ENCODE results near the gene CASTOR1. TPM values are rescaled to one million over a fixed set of nuclear protein-coding genes. Genes with fewer than 3 reads are reported as not detected.
A peak's percentile ranks its signal among the peaks of the same experiment; 100 is the strongest.

The CASTOR1 gene
- total RNA-seq, 1 experiment from 2014 or later, result 3.4 TPM

DNA sequence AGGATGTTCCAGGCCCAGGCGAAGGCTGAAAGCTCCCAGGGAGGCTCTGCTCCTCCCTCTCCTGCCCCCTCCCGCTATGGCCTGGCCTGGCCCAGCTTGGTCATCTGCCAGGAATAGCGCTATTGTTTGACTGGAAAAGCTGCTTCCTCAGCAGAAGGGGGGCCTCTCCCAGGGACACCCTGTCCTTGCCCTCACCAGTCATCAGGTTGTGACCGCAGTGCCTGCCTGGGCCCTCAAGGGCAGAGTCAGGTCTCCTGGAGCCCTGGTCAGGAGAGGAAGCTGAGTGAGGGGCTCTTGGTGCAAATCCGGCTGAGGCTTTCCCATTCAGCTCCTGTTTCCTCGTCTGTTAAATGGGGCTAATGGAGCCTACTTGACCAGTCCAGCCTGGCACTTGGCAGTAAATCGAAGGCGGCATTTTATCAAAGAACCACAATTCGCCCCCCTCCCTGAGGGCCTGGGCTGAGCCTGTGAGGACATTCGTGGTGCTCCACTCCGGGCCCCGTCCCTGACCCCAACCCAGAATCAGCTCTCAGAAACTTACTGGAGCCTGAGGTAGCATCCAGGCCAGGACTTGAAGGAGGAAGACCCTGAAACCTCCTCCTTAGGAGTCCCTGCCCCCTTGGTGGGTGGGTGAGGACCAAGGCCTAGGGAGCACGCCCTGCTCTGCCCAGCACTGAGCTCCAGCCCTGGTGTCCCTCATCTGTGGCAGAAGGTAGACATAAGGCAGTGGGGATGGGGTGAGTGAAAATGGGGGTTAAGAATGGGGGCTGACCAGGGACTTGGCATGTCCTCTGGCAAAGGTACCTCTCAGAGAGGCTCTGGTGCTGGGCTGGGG lies 2.0 kb upstream of the CASTOR1 start:
- in situ Hi-C loops (cut with HindIII; ENCODE audit: low pct_unique_long_range_greater_than_20kb, low sequenced_read_pairs), result loop anchor here (25.0 kb wide), 1 partner anchor 96 kb away; the partner anchor contains the start of genes RNF215 and SEC14L2
- peak; percentile 67 for DNase-seq (ENCODE audit: low read depth, low spot score)

DNA sequence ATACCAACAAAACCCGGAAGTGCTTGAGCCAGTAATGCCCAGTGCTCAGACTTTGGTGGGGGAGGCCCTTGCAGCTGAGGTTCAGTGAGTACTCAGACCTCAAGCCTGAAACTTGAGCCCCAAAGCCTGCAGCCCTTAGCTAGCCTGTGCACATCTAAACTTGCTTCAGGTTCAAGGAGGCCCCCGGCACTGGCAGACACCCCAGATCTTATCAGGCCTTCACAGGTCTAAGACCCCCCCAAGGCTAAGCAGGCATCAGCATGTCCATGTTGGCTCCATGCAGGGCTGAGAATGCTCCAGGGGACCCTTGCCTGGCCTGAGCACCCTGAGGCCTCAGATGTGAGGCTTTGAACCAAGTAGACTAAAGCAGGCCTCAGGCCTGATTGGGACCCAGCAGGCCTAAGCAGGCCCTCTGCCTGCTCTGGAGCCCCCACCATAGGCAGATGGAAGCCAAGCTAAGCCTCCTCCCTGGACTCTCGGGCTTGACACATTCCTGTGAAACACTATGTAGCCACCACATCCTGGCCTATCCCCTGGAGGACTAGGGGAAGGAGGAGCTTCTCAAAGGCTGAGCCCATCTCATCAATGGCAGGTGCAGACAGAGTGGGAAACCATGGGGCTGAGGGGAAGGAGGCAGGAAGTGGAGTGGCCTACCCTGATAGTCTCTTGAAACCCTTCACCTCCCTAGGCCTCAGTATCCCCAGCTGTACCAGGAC lies 1.2 kb upstream of the CASTOR1 start:
- in situ Hi-C loops (cut with HindIII; ENCODE audit: low pct_unique_long_range_greater_than_20kb, low sequenced_read_pairs), result loop anchor here (25.0 kb wide), 1 partner anchor 97 kb away; the partner anchor contains the start of genes RNF215 and SEC14L2
- peak; percentile 76 for DNase-seq (ENCODE audit: low read depth, low spot score)

DNA sequence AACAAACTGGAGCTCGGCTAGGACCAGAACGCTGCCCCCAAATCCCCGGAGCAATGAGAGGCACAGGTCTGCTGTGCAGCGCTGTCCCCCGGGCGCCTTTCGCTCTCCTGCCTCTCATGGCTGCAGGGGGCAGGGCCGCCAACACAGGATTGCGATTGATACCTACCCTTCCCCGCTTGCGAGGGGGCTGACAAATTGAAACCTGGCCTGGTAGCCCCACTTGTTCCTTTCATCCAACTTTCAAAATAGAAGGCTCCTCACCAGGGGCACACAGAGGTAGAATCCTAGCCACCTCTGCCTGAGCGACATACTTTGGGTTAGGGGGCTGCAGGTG lies 642 bp upstream of the CASTOR1 start:
- DNase-seq (ENCODE audit: low read depth, low spot score), result no peak
- in situ Hi-C loops (cut with HindIII; ENCODE audit: low pct_unique_long_range_greater_than_20kb, low sequenced_read_pairs), result loop anchor here (25.0 kb wide), 1 partner anchor 97 kb away; the partner anchor contains the start of genes RNF215 and SEC14L2

DNA sequence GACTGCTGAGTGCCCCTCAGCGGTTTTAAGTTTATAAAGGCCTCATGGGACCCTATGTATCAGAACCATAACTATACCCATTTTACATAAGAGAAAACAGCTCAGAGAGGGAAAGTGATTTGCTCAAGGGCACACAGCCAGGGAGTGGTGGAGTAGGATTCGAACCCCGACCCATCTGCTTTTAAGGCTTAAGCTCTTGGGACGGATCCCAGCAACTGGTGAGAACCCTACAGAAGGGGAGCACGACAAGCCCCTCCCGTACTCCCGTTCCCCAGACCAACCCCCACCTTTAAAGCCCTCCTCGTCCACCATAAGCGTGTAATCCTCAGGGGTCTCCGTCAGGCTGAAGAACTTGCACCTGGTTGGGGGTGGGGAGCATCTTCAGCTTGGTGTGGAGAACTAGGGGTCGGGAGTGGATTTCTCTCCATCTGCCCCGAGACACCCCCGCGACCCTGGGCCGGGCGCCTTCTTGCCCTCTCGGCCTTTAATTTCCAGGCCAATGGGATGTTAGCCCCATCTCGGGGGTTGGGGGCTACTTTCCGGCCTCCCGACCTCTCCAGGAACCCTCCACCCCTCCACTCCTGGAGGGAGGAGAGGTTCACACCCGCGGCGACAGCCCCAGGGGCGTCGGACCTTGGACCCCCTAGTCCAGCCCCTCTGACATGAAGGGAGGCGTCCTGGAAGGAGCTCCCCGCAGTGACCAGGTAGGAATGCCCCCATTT lies 725 bp downstream of the CASTOR1 start:
- in situ Hi-C loops (cut with HindIII; ENCODE audit: low pct_unique_long_range_greater_than_20kb, low sequenced_read_pairs), result loop anchor here (25.0 kb wide), 1 partner anchor 99 kb away; the partner anchor contains the start of genes RNF215 and SEC14L2
- no peak for DNase-seq (ENCODE audit: low read depth, low spot score)

DNA sequence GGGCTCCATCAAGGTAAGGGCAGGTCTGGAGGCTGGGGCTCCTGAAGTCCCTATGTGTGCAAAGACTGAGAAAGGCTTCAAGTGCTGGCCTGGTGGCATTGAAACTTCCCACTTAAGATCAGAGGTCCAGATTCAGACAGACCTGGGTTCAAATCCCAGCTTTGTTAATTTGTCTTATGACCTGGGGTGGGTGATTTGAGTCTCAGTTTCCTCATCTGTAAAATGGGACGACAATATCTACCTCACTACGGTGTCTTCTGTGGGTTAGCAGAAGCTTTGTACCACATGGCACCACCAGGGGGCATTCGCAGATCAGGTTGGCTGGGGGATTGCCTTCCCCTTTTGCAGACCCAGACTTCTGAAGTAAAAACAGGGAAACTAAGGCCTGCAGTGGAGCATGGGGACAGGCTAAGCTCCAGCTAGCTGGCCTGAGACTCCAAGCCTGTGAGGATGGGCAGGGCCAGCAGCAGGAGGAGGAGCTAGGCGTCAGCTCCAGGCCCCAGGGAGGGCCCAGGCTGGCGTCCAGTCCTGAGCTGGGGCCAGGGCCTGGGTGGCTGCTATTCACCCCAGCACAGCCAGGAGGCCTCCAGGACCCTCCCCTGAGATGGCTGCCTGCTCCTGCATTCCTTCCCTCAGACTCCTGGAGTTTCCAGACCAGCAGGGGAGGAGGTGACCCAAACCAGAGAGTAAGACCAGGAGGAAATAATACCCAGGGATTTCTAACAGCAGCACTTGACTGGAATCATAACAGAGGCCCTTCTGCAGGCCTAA lies 1.5 kb downstream of the CASTOR1 start:
- peak; percentile 90 for DNase-seq (ENCODE audit: low read depth, low spot score)
- in situ Hi-C loops (cut with HindIII; ENCODE audit: low pct_unique_long_range_greater_than_20kb, low sequenced_read_pairs), result loop anchor here (25.0 kb wide), 1 partner anchor 99 kb away; the partner anchor contains the start of genes RNF215 and SEC14L2

DNA sequence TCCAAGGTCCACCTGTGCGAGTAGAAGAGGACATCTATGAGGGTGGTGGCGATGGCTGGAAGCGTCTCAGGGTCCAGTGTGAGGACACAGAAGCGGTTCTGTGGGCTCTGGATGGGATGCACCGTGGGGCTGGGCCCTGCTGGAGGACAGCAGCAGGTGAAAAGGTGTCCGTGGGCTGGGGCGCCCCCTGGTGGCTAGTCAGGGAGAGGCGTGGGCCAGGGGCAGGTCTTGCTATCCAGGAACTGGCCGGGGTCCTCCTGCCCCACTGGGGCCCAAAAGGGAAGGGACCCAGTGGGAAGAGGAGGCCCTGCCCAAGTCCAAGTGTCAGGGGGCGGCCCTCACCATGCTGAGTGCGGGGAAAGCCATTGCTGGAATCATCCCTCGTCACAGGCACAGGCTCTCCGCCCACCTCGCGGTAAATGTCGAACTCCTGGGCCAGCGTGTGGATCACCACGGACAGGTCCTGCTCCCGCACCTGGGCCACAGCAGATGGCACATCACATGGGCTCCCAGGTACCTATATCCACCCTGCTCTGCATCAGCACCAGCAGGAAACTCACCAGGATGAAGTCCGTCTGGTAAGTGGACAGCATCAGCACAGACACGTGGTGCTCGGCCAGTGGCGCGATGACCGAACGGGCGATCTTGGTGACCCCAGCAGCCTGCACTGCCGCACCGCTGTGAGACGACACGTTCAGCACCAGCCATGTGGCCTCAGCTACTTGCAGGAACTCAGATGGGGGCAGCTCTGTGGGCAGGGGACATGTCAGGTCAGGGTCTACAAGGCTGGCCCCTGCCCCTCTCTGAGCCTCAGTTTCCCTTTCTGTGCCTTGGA lies 2.3 kb downstream of the CASTOR1 start:
- peak; percentile 74 for DNase-seq (ENCODE audit: low read depth, low spot score)
- in situ Hi-C loops (cut with HindIII; ENCODE audit: low pct_unique_long_range_greater_than_20kb, low sequenced_read_pairs), result loop anchor here (25.0 kb wide), 1 partner anchor 100 kb away; the partner anchor contains the start of genes RNF215 and SEC14L2

DNA sequence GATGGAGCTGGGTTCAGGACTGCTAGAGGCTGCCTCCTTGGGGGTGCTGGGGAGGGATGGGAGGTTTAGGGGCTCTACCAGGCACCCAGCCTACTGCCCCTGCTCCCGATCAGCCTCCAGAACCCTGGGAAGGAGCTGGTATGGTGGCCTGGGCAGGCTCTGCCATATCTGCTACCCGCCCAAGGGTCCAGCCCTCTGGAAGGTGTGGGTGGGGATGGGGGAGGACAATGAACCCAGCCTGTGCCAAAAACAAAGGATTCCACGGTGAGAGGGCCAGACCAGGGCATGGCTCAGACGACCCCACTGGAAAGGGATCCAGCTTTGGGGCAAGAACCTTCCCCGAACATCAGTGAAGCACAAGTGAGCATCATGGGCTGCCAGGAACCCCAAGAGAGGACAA lies 3.0 kb downstream of the CASTOR1 start:
- no peak for DNase-seq (ENCODE audit: low read depth, low spot score)
- in situ Hi-C loops (cut with HindIII; ENCODE audit: low pct_unique_long_range_greater_than_20kb, low sequenced_read_pairs), result loop anchor here (25.0 kb wide), 1 partner anchor 101 kb away; the partner anchor contains the start of genes RNF215 and SEC14L2

DNA sequence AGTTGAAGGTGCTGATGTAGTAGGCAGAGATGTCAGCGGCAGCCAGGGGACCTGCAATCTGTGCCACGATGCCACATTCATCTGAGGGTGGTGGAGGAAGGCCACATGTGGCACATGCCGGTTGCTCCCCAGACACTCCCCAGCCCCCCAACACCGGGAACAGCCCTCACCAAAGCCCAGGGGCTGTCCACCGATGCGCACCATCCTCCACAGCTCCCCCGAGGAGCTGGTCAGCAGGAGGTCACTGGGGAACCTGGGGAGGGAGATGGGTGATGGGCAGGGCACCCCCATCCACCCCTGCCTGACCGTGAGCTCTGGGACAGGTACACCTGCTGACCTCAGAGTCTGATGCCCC lies 3.5 kb downstream of the CASTOR1 start:
- no peak for DNase-seq (ENCODE audit: low read depth, low spot score)
- in situ Hi-C loops (cut with HindIII; ENCODE audit: low pct_unique_long_range_greater_than_20kb, low sequenced_read_pairs), result loop anchor here (25.0 kb wide), 1 partner anchor 101 kb away; the partner anchor contains the start of genes RNF215 and SEC14L2

DNA sequence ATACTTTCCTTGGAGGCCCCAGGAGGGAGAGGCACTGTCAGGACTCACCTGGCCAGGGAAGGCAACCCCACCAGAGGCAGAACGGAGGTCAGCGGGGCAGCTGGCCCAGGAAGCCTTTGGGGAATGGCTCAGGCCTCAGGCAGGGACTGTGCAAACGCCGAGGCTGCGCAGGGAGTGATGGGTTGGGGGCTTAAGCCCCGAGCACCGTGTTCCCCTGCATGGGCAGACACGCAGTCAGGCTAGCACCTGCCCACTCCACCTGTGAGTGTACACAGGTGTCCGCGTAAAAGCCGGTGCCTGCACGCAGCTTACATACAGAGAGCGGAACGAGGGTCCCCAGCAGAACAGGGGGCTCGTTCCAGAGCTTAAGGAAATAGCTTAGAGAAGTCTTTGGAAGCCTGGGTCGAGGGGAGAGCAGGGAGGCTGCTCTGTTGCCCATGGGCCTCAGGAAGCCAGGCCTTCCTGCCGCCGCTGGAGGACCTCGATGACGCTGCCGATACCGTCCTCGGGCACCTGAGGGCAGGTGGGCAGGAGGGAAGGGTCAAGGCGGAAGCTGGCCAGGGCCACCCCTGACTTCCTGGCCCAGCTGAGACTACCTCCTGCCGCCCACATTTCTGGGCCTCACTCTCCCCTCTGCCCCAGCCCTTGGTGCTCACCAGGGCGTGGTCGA lies 4.0 kb downstream of the CASTOR1 start:
- in situ Hi-C loops (cut with HindIII; ENCODE audit: low pct_unique_long_range_greater_than_20kb, low sequenced_read_pairs), result loop anchor here (25.0 kb wide), 1 partner anchor 102 kb away; the partner anchor contains the start of genes RNF215 and SEC14L2
- no peak for DNase-seq (ENCODE audit: low read depth, low spot score)

DNA sequence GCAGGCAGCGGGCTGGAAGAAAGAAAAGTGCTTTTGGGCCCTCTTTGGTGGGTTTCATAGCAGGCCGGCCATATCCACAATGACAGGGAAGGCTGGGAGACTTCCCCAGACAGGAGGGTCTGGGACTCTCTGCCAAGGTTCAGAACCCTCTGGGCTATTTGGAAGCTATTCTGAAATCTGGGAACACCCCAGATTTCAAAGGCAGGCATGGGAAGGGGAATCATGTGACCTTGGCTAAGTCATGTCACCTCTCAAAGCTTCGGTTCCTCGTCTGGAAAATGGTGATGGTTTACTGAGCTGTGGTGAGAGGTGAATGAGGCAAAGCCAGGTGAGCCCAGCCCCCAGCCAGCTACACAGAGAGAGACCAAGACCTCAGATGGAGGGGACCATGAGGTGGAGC lies 4.6 kb downstream of the CASTOR1 start:
- no peak for DNase-seq (ENCODE audit: low read depth, low spot score)
- in situ Hi-C loops (cut with HindIII; ENCODE audit: low pct_unique_long_range_greater_than_20kb, low sequenced_read_pairs), result loop anchor here (25.0 kb wide), 1 partner anchor 103 kb away; the partner anchor contains the start of genes RNF215 and SEC14L2

DNA sequence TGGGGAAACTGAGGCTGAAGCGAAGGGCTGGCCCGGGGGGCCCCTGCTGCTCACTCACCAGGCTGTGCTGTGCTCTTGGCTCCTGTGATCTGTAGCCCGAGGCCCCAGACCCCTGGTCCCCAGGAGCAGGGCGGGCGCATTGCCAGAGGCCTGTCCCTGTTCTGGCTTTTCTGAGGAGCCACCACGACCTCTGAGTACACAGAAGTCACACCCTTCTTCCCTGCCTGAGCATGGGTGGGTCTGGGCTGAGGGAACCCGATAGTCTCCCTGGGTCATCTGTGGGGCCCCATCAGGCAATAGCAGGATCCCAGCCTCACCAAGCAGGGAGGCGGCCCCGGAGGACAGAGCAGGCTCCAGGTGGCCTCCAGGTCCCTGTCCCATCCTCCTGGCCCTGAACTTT lies 5.1 kb downstream of the CASTOR1 start:
- DNase-seq (ENCODE audit: low read depth, low spot score), result no peak
- in situ Hi-C loops (cut with HindIII; ENCODE audit: low pct_unique_long_range_greater_than_20kb, low sequenced_read_pairs), result loop anchor here (25.0 kb wide), 1 partner anchor 103 kb away; the partner anchor contains the start of genes RNF215 and SEC14L2

DNA sequence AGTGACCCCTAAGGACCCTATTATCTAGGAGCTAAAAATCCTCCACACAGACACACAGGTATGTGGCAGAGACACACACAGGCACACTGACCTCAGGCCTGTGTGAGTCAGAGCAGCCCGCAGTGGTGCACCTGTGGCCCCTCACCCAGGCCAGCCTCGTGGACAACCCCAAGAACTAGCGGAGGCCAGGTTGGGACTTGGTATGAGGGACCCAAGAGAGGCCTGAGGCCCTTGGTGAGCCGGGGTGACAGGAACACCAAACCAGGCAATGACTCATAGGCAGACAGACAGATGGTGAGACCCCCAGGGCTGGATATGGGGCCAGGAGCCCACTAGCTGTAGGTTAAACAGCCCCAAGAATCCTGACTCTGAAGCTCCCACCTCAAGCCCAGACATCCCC lies 6.0 kb downstream of the CASTOR1 start:
- in situ Hi-C loops (cut with HindIII; ENCODE audit: low pct_unique_long_range_greater_than_20kb, low sequenced_read_pairs), result loop anchor here (25.0 kb wide), 1 partner anchor 104 kb away; the partner anchor contains the start of genes RNF215 and SEC14L2
- no peak for DNase-seq (ENCODE audit: low read depth, low spot score)

DNA sequence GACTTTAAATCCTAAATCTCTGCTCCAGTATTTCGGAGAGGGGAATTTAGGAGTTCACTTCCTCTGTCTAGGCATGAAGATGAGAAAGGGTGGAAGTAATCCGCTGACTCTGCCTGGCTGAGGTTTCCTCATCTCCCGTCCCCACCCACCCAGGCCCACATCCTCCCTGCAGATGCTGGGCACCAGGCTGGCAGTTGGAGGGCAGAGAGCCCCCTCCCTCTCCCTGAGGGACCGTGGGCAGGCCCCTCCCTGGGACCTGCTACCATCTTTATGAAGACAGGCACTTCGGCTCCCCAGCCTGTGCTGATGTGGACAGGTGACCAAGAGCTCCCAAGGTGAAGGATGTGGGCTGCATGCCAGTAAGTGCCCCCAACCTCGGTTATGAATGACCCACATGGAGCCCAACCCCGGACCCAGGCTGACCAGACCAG lies 6.7 kb downstream of the CASTOR1 start:
- in situ Hi-C loops (cut with HindIII; ENCODE audit: low pct_unique_long_range_greater_than_20kb, low sequenced_read_pairs), result loop anchor here (25.0 kb wide), 1 partner anchor 105 kb away; the partner anchor contains the start of genes RNF215 and SEC14L2
- no peak for DNase-seq (ENCODE audit: low read depth, low spot score)

DNA sequence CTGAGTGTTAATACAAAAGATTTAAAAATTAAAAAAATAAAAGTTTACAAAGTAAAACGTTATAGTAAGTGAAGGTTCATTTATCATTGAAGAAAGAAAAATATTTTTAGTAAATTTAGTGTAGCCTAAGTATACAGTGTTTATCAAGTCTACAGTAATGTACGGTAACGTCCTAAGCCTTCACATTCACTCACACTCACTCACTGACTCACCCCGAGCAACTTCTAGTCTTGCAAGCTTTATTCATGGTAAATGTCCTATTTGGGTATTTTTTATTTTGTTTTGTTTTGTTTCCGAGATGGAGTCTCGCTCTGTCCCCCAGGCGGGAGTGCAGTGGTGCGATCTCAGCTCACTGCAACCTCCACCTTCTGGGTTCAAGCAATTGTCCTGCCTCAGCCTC lies 8.8 kb downstream of the CASTOR1 start:
- DNase-seq (ENCODE audit: low read depth, low spot score), result no peak
- in situ Hi-C loops (cut with HindIII; ENCODE audit: low pct_unique_long_range_greater_than_20kb, low sequenced_read_pairs), result loop anchor here (25.0 kb wide), 1 partner anchor 107 kb away; the partner anchor contains the start of genes RNF215 and SEC14L2

DNA sequence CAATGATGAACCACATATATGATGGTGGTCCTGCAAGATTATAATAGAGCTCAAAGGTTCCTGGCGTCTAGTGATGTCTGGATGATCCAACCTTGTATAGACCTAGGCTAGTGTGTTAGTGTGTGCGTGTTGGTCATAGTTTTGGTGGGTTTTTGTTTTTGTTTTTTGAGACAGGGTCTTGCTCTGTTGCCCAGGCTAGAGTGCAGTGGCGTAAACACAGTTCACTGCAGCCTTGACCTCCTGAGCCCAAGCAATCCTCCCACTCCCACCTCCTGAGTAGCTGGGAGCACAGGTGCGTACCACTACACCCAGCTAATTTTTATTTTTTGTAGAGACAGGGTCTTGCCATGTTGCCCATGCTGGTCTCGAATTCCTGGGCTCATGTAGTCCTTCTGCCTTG lies 9.4 kb downstream of the CASTOR1 start:
- in situ Hi-C loops (cut with HindIII; ENCODE audit: low pct_unique_long_range_greater_than_20kb, low sequenced_read_pairs), result loop anchor here (25.0 kb wide), 1 partner anchor 107 kb away; the partner anchor contains the start of genes RNF215 and SEC14L2
- no peak for DNase-seq (ENCODE audit: low read depth, low spot score)

All from SK-MEL-5 (cell line).